ENCODE results near the gene PHACTR1.
"Not testable (repeated sequence)": the region's sequence is repeated elsewhere in the genome, so short reads cannot be mapped to it uniquely, and the experiment has no call there.

Gene PHACTR1

DNA sequence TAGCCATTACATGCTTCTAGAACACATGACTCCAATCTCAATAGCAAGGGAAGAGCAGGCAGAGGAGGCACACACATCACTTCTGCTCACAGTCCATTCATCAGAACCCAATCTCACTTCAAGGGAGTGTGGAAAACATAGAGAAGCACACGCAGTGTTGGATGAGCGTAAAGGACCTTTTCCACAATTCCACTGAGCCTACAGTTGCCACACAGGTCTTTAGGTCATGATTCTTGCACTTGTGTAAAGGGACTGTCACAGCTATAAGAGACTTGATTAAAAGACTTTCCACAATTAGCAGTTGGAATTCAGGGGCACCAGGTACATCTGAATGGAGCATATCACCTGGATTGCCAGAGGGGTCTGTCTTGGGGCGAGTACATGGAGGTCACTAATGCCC is 525.6 kb downstream of the PHACTR1 start:
- TF ChIP-seq, protein P1, sequence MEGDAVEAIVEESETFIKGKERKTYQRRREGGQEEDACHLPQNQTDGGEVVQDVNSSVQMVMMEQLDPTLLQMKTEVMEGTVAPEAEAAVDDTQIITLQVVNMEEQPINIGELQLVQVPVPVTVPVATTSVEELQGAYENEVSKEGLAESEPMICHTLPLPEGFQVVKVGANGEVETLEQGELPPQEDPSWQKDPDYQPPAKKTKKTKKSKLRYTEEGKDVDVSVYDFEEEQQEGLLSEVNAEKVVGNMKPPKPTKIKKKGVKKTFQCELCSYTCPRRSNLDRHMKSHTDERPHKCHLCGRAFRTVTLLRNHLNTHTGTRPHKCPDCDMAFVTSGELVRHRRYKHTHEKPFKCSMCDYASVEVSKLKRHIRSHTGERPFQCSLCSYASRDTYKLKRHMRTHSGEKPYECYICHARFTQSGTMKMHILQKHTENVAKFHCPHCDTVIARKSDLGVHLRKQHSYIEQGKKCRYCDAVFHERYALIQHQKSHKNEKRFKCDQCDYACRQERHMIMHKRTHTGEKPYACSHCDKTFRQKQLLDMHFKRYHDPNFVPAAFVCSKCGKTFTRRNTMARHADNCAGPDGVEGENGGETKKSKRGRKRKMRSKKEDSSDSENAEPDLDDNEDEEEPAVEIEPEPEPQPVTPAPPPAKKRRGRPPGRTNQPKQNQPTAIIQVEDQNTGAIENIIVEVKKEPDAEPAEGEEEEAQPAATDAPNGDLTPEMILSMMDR (IDR thresholded peaks at IDR 0.05; ENCODE audit: low read depth, low read length) = no peak
- in situ Hi-C loops (cut with HindIII; ENCODE audit: low sequenced_read_pairs) = no loop called here
- no peak overlapping the region for H3K4me3 ChIP-seq (ENCODE audit: low read depth, low read length)
- no peak for DNase-seq (ENCODE audit: low read depth, low spot score)

DNA sequence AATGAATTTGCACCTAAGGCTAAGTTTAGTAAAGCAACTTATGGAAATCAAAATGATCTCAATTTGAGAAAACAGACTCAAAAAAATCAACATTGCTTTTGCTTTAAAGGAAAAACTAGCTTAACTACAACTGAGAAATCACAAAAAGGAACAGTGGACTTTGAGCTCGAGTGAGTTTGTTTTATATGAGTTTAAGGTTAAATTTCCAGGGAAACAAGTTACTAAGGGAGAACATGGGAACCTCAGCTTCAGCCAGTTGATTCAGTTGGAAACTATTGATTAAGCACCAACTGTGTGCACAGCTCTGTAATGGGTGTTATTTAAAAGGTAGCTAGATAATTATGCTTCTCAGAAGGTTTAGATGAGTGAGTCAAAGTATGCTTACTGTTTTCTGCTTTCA is 526.0 kb downstream of the PHACTR1 start:
- TF ChIP-seq, protein P1 (IDR thresholded peaks at IDR 0.05; ENCODE audit: low read depth, low read length) = no peak
- in situ Hi-C loops (cut with HindIII; ENCODE audit: low sequenced_read_pairs) = no loop called here
- no peak overlapping the region for H3K4me3 ChIP-seq (ENCODE audit: low read depth, low read length)
- DNase-seq (ENCODE audit: low read depth, low spot score) = no peak

- no peak overlapping the region for H3K4me3 ChIP-seq (ENCODE audit: low read depth, low read length)
- TF ChIP-seq, protein P1 (IDR thresholded peaks at IDR 0.05; ENCODE audit: low read depth, low read length) = no peak
- DNase-seq (ENCODE audit: low read depth, low spot score) = peak; percentile 5
- in situ Hi-C loops (cut with HindIII; ENCODE audit: low sequenced_read_pairs) = no loop called here
Measured at GRCh38 chr6:13243033-13243432, 526.5 kb downstream of the PHACTR1 start.

DNA sequence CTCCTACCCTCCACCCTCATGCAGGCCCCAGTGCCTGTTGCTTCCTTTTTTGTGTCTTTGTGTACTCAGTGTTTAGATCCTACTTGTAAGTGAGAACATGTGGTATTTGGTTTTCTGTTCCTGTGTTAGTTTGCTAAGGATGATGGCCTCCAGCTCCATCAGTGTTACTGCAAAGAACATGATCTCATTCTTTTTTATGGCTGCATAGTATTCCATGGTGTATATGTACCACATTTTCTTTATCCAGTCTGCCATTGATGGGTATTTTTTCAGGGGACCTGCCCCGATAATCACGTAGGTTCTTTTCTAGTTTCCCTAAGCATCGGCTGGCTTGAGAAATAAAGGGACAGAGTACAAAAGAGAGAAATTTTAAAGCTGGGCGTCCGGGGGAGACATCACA is 527.2 kb downstream of the PHACTR1 start:
- in situ Hi-C loops (cut with HindIII; ENCODE audit: low sequenced_read_pairs); DNase-seq (ENCODE audit: low read depth, low spot score); H3K4me3 ChIP-seq (ENCODE audit: low read depth, low read length): not testable (repeated sequence)

- TF ChIP-seq, protein P1 (IDR thresholded peaks at IDR 0.05; ENCODE audit: low read depth, low read length) = no peak
- DNase-seq (ENCODE audit: low read depth, low spot score) = no peak
- H3K4me3 ChIP-seq (ENCODE audit: low read depth, low read length) = no peak overlapping the region
- in situ Hi-C loops (cut with HindIII; ENCODE audit: low sequenced_read_pairs) = no loop called here
Measured at GRCh38 chr6:13247627-13248026, 531.1 kb downstream of the PHACTR1 start.

GRCh38 chr6:13248053-13248452 is 531.5 kb downstream of the PHACTR1 start:
- TF ChIP-seq, protein P1 (IDR thresholded peaks at IDR 0.05; ENCODE audit: low read depth, low read length) = no peak
- DNase-seq (ENCODE audit: low read depth, low spot score) = peak; percentile 68
- in situ Hi-C loops (cut with HindIII; ENCODE audit: low sequenced_read_pairs) = no loop called here
- no peak overlapping the region for H3K4me3 ChIP-seq (ENCODE audit: low read depth, low read length)

DNA sequence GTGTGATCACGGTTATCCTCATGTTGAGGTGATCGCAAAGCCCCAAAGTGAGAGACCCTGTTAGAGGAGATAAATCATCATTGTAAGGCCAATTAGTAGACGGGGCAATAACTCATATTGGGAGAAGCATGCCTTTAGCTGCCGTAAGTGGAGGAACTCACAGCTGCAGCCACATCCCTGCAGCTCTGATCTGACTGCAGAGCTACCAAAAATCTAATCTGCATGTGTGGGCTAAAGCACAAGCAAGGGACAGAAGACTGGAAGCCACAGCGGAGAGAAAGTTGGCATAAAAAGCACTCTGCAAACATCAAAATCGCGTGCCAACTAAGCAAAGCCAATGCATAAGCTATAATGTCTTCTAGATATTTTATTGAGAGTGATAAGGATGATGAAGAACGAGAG is 532.0 kb downstream of the PHACTR1 start:
- DNase-seq (ENCODE audit: low read depth, low spot score) = no peak
- in situ Hi-C loops (cut with HindIII; ENCODE audit: low sequenced_read_pairs) = no loop called here
- H3K4me3 ChIP-seq (ENCODE audit: low read depth, low read length) = no peak overlapping the region
- TF ChIP-seq, protein P1 (IDR thresholded peaks at IDR 0.05; ENCODE audit: low read depth, low read length) = no peak
